ENCODE measurements around the gene MINDY1.

- peak; percentile 58; the same call in 1 of the 2 replicates for TF ChIP-seq POLR2A (IDR thresholded peaks at IDR 0.05; ENCODE audit: low read depth, low read length)
- no peak for TF ChIP-seq POLR2AphosphoS5 (IDR thresholded peaks at IDR 0.05; ENCODE audit: low read depth, low read length)
- no peak for TF ChIP-seq TAF1 (IDR thresholded peaks at IDR 0.05; ENCODE audit: borderline replicate concordance, low read depth, low read length)
Observed at GRCh38 chr1:151047591-151047924, 40.9 kb upstream of the MINDY1 start, which contains the start of gene C1orf56.

All from GM12892 (cell line).